ENCODE results near the gene PPP1R26. TPM values are rescaled to one million over a fixed set of nuclear protein-coding genes. Genes with fewer than 3 reads are reported as not detected.

PPP1R26 gene
- total and polyA plus RNA-seq, 9 of the 15 experiments (the other 6 are each of a cell fraction or from before 2014, with no cell fraction given), result 0.77 to 26.8 (median 9.3) TPM

DNA sequence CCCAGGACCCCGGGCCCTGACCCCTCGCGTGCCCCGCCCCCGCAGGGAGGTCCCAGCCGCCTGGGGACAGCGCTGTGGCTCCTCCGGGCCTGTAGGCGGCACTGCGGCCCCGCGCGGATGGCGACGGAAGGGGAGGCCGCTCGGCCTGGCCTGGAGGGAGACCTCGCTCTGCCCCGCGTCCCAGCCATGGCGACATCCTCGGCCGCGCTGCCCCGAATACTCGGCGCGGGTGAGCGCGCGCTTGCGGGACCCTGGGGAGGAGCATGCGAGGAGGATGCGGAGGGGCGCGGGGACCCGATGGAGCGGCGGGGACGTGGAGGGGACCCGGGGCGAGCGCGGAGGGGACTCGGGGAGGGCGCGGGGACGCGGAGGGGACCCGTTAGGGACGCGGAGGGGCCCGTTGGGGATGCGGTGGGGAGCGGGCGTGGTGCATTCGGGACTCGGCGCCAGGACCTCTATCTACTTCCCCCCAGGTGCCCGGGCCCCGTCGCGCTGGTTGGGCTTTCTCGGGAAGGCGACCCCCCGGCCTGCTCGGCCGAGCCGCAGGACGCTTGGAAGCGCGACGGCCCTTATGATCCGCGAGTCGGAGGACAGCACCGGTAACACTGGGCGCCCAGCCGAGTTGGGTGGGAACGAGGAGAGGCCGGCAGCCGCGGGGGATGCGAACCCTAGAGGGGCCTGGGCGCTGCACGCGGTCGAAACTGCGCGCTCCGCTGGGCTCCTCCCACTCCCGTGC lies 21.1 kb downstream of the PPP1R26 start, which contains the start of gene MRPS2 (continued):
- TF ChIP-seq, protein P1, sequence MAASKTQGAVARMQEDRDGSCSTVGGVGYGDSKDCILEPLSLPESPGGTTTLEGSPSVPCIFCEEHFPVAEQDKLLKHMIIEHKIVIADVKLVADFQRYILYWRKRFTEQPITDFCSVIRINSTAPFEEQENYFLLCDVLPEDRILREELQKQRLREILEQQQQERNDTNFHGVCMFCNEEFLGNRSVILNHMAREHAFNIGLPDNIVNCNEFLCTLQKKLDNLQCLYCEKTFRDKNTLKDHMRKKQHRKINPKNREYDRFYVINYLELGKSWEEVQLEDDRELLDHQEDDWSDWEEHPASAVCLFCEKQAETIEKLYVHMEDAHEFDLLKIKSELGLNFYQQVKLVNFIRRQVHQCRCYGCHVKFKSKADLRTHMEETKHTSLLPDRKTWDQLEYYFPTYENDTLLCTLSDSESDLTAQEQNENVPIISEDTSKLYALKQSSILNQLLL (CRISPR knock-in tag; IDR thresholded peaks at IDR 0.05; ENCODE audit: borderline replicate concordance), result no peak
- TF ChIP-seq MEF2A (IDR thresholded peaks at IDR 0.05; ENCODE audit: control insufficient read depth, low read depth, low read length) (no peak), ZNF217 (CRISPR knock-in tag; IDR thresholded peaks at IDR 0.05) (no peak), HCFC1 (IDR thresholded peaks at IDR 0.05; ENCODE audit: low read depth, low read length) (peak; percentile 76), ZNF324 (CRISPR knock-in tag; IDR thresholded peaks at IDR 0.05) (no peak), HOXB6 (CRISPR knock-in tag; IDR thresholded peaks at IDR 0.05; ENCODE audit: borderline replicate concordance) (no peak), ZNF699 (CRISPR knock-in tag; IDR thresholded peaks at IDR 0.05; ENCODE audit: insufficient replicate concordance) (no peak), FUS (optimal IDR thresholded peaks at IDR 0.05; ENCODE audit: low read depth, low read length) (peak; percentile 61), SMAD3 (CRISPR knock-in tag; conservative IDR thresholded peaks at IDR 0.05) (no peak), PHTF2 (CRISPR knock-in tag; IDR thresholded peaks at IDR 0.05) (no peak), HNRNPK (IDR thresholded peaks at IDR 0.05; ENCODE audit: low read depth, low read length, poor library complexity, severe bottlenecking) (peak; percentile 36), MLLT1 (IDR thresholded peaks at IDR 0.05) (no peak), ZBTB12 (CRISPR knock-in tag; IDR thresholded peaks at IDR 0.05) (no peak), NELFE (IDR thresholded peaks at IDR 0.05; ENCODE audit: insufficient read depth, insufficient read length) (no peak), CHD4 (IDR thresholded peaks at IDR 0.05; ENCODE audit: insufficient read depth, insufficient replicate concordance, low read depth, low read length, poor library complexity, severe bottlenecking) (no peak), MAFG (tag; conservative IDR thresholded peaks at IDR 0.05) (no peak), TAF15 (IDR thresholded peaks at IDR 0.05; ENCODE audit: low read depth, low read length) (no peak), PHB (CRISPR knock-in tag; IDR thresholded peaks at IDR 0.05) (no peak)
- TF ChIP-seq, protein P2, sequence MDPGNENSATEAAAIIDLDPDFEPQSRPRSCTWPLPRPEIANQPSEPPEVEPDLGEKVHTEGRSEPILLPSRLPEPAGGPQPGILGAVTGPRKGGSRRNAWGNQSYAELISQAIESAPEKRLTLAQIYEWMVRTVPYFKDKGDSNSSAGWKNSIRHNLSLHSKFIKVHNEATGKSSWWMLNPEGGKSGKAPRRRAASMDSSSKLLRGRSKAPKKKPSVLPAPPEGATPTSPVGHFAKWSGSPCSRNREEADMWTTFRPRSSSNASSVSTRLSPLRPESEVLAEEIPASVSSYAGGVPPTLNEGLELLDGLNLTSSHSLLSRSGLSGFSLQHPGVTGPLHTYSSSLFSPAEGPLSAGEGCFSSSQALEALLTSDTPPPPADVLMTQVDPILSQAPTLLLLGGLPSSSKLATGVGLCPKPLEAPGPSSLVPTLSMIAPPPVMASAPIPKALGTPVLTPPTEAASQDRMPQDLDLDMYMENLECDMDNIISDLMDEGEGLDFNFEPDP (CRISPR knock-in tag; IDR thresholded peaks at IDR 0.05), result no peak
- TF ChIP-seq, protein P3, sequence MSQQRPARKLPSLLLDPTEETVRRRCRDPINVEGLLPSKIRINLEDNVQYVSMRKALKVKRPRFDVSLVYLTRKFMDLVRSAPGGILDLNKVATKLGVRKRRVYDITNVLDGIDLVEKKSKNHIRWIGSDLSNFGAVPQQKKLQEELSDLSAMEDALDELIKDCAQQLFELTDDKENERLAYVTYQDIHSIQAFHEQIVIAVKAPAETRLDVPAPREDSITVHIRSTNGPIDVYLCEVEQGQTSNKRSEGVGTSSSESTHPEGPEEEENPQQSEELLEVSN (IDR thresholded peaks at IDR 0.05; ENCODE audit: borderline replicate concordance in 1 of 2, extremely low read depth in 1 of 2, insufficient read depth in 1 of 2, insufficient read length in 1 of 2, low read depth in 1 of 2, low read length in 1 of 2, poor library complexity in 1 of 2, severe bottlenecking in 1 of 2), result peak; percentile 73 to 89

All from K562 (cell line).